Adrenal gland (tissue), 5 donors: ENCODE measurements around the gene PAQR8.

Source experiments
- POLR2A ChIP-seq, 2 donors: fragments of 450-650 bp; IDR thresholded peaks; one replicate each; pipeline ENCODE4 v1.6.1; 2017; ENCODE audit warnings: antibody characterized with exemption in 2 of 2, mild to moderate bottlenecking in 2 of 2, moderate library complexity in 1 of 2
- TF ChIP-seq, protein P1 (sequence below), 6 experiments: fragments of 450-650 bp in 4 of 6; fragments of 200-600 bp in 2 of 6; sonication (generic) in 1 of 6; IDR thresholded peaks; 1 replicate in 5 of 6; 2 replicates in 1 of 6; pipeline versions ENCODE4 v1.5.1 to v1.8.0; 2016 to 2021; ENCODE audit warnings: antibody characterized with exemption in 6 of 6, mild to moderate bottlenecking in 2 of 6, moderate library complexity in 1 of 6
- donor health status: DM: no; HTN: no; CAD: no.

DNA sequence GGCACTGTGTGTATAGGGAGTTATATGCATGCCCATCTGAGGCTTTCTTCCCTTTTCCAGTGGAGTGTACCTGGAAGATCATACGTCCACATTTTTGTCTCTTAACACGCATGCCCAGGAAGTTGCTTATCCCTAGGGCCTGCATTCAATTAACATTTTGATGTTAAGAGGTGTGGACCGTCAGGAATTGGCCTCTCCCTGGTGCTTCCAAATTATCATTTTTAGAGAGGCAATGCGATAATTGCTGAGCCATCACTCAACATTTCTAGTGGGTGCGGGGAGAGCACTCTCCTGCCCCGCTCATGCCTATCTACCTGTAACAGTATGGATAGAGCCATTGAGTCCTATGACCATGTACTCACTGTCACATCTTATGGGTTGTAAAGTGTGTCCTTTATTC, 37.8 kb upstream of the PAQR8 start:
- TF ChIP-seq, protein P1, sequence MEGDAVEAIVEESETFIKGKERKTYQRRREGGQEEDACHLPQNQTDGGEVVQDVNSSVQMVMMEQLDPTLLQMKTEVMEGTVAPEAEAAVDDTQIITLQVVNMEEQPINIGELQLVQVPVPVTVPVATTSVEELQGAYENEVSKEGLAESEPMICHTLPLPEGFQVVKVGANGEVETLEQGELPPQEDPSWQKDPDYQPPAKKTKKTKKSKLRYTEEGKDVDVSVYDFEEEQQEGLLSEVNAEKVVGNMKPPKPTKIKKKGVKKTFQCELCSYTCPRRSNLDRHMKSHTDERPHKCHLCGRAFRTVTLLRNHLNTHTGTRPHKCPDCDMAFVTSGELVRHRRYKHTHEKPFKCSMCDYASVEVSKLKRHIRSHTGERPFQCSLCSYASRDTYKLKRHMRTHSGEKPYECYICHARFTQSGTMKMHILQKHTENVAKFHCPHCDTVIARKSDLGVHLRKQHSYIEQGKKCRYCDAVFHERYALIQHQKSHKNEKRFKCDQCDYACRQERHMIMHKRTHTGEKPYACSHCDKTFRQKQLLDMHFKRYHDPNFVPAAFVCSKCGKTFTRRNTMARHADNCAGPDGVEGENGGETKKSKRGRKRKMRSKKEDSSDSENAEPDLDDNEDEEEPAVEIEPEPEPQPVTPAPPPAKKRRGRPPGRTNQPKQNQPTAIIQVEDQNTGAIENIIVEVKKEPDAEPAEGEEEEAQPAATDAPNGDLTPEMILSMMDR (IDR thresholded peaks at IDR 0.05), result no peak
- no peak for TF ChIP-seq POLR2A (IDR thresholded peaks at IDR 0.05)
